Hypothalamus (tissue), 51 donors: ENCODE data around the gene ARHGEF19.

Experiments
- DNase-seq, 51 donors: peaks; one replicate each; lab custom pipeline; 2025; lab: John Stamatoyannopoulos, UW

The ARHGEF19 gene

GRCh38 chr1:16153999-16154673, 58.3 kb downstream of the ARHGEF19 start:
- no peak for DNase-seq

- no peak for DNase-seq
These were observed 59.1 kb downstream of the ARHGEF19 start for GRCh38 chr1:16153096-16153998.

GRCh38 chr1:16152481-16153087, 59.9 kb downstream of the ARHGEF19 start:
- DNase-seq, result no peak

- no peak for DNase-seq
These were observed 60.5 kb downstream of the ARHGEF19 start for GRCh38 chr1:16151995-16152384.

- no peak for DNase-seq
These were observed 61.1 kb downstream of the ARHGEF19 start for GRCh38 chr1:16151196-16151994.

DNA sequence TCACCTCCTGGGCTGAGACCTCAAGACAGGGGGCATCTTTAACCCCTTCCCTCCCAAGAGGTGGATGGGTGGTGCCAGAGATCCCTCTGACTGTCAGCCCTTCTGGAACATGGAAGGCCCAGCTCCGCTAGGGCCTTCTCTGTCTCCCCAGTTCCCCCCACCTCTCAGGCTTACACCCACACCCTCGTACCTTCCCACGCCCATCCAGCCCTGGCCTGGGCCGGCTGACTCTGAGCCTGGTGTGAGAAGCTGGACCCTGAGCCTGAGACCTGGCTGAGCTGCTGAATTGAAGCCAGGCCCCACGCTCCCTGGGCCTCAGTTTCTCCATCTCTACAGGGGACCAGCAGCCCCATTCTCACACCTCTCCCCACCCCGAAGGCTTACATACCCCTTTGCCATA, 61.9 kb downstream of the ARHGEF19 start:
- DNase-seq, result no peak

GRCh38 chr1:16149702-16150488, 62.6 kb downstream of the ARHGEF19 start:
- DNase-seq, result no peak

DNA sequence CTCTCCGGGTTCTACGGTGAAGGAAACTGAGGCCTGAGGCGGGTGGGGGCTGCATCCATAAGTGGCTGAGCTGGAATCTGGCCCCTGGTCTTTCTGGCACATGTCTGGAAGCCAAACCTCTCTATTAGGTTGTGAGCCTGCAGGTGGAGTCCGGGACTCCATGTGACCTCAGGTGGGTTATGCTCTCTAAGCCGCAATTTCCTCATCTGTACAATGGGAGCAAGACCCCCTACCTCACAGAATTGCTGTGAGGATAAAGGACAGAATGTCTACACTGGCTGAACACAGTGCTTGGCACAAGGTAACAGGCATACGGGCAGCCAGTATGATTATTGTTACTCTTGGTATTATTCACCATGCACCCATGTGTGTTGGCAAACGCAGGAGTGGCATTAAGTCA, 63.3 kb downstream of the ARHGEF19 start:
- DNase-seq, result no peak

DNA sequence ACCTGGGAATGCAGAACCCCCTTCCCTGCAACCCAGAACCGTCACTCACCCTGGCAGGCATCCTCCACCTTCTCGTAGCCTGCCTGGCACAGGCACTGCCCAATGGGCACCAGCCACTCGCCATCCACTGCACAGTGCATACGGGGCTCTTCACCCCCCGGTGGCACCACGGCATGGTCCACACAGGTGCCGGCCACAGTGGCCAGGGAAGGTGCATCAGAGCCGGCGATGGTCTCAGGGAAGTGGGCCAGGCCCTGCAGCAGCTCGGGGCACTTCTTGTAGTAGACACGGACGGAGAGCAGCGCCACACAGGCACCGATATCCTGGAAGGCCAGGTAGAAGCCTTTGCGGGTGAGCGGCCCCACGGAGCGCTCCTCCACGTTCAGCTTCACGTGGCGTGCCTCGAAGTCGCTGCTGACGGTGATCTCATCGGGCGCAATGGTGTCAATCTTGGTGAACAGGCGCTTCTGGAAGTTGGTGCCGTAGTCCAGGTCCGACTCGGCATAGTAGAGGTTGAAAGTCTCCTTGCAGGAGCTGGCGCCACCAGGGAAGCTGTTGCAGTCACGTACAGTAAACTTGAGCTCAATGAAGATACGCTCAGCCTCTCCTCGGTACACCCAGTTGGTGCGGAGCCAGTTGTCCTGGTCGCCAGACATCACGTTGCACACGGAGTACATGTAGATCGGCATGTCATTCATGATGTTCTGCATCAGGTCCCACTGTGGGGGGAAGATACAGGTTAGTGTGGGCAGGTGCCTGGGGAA, 63.9 kb downstream of the ARHGEF19 start:
- no peak for DNase-seq
